Measurements from ENCODE around the gene AMPH.
"Not testable (repeated sequence)": the region's sequence is repeated elsewhere in the genome, so short reads cannot be mapped to it uniquely, and the experiment has no call there.

Gene AMPH

DNA sequence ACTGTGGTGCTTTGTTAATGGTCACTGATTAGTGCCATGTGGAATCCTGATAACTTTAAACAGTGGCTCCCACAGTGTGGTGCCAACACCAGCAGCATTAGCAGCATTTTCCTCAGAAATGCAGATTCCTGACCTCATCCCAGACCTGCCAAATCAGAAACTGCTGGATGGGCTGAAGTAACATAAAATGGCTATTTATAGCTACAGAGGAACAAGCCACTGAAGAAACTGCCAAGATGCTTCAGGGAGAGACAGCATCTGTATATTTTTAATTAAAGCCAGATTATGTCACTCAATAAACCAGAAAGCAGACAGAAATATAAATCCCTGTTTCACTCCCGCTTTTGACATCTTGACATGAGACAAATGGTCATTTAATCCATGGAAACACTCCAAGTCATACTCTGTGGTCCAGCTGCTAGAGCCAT, 178.5 kb downstream of the AMPH start:
- DNase-seq: no peak

DNA sequence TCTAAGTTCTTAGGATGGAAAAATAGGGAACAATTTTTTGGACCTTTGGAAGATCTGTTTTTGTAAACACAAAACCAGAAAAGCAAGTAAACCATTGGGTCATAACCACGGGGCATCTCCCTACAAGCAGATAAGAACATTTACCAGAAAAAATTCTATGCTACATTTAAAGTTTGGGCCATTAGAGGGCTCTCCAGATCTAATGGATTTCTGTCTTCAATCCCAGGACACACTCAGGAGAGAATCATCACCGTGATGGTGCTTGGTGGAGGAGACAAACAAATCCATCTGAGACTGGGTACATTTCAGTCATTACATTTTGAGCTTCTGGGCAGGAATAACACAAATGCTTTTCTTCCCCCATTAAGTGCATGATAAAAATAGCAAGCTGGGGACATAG, 179.3 kb downstream of the AMPH start:
- peak; percentile 4 for DNase-seq

DNA sequence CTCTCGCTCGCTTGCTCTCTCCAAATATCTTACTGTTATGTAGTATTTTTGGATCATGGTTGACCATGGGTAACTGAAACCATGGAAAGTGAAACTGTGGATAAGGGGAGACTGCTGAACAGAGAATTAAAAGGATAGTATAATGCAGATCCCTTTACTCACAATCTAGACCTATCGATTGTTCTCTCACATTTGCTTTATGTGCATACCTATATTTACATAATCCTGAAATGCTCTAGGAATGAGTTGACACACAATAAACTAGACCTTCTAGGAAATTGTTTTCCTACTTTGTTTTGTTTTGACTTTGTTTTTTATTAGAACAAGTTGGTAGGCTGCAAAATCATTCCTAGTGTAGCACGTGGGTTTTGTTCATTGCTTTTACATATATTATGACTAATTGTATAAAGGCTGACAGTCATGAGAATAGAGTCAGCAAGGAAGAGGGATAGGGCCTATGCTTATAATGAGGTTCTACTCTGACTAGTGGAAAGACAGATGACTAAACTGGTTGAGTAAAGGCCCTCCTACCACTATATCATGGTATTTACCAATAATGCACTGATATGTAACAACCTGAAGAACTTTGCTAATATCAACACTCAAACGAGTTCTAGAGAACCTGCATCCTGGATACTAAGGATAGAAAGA, 182.5 kb downstream of the AMPH start:
- no peak for DNase-seq

DNA sequence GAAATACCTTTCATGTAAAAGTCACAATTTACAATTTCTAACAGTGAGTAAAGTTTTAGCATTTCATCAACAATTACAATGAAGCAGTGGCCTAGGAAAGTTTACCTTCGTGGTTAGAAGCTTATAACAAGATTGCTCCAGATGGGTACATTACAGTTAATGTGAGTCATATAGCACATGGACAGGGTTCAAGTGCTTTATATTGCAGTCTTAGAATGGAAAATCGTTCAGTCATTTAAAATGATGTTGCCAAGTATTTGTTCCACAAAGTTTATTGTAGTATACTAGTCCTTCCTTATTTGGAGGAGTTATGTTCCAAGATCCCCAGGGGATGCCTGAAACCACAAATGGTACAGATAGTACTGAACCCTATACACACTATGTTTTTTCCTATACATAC, 183.1 kb downstream of the AMPH start:
- DNase-seq: no peak

DNA sequence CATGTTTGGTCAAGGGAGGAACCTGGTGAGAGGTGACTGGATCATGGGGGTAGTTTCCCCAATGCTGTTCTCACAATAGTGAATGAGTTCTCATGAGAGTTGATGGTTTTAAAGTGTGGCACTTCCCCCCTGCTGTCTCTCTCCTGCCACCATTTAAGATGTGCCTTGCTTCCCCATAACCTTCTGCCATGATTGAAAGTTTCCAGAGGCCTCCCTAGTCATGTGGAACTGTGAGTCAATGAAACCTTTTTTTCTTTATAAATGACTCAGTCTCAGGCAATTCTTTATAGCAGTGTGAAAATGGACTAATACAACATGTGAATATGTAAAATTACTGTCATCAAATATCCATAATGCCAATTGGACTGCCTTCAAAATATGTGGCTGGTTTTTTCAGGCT, 192.2 kb downstream of the AMPH start:
- no peak for DNase-seq

DNA sequence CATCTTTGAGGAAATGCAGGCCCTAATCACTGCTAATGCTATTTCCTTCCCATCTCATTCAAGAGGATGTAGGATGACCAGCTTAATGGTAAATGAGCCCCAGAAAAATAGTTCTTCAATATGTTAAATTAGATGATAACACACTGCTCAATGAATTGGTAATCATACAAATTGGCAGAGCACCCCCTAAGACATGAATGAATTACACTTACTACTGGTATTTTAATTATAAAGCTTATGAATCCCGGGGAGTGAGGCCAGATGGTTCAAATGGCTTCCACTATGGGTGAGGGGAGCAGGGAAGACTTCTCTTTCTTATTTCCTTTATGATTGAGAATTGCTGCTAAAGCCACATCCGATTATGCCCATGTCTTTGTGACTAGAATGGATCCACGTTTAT, 198.5 kb downstream of the AMPH start:
- DNase-seq: no peak

DNA sequence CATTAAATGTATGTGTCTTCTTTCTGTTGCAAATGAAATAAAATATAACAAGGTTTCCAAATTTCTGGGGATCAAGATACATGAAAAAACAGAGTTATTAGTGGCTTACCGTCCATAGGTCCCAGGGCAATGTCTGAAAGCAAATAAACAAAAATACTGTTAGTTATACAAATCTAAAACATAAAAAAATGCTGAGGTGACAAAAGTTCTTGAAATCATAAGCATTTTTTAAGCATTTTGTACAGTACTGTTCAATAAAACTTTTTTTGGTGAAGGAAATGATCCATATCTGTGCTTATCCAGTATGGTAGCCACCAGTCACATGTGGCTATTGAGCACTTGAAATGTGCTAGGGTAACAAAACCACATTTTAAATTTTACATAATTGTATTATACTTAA, 199.1 kb downstream of the AMPH start:
- no peak for DNase-seq

DNA sequence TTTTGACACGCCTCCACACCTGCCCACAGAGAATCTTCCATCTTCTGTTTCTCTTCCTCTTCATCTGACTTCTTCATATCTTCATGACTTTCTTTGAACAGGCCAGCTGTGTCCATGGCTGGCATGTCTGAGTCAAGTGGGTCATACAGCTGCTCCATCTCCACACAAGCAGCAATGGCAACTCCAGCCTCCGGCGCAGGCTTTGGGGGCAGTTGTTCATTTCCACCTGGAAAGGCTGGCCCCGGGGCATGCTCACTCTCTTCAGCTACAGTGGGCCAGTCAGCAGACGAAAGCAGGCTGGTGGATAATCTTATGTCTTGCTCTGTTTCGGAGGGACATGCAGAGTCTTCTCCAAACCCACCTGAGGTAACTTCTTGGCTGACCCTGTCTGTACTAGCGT, 202.1 kb downstream of the AMPH start:
- DNase-seq: no peak

DNA sequence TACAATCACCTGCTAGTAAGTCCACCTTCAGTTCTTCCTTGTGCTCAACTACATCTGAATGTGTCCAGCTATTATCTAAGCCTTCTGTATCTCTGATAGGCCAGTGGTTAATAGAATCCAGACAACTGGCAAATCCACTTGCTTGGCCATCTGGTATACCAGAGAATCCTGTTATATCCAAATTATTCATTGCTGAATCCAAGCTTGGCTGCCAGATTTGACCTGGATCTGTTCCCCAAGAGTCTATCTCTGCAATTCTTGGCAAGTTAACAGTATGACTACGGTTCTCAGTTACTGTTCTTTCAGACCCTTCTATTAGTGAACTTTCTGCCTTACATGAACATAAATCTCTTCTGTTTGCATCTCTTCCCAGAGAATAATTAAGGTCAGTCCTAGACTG, 203.1 kb downstream of the AMPH start:
- DNase-seq: no peak

DNA sequence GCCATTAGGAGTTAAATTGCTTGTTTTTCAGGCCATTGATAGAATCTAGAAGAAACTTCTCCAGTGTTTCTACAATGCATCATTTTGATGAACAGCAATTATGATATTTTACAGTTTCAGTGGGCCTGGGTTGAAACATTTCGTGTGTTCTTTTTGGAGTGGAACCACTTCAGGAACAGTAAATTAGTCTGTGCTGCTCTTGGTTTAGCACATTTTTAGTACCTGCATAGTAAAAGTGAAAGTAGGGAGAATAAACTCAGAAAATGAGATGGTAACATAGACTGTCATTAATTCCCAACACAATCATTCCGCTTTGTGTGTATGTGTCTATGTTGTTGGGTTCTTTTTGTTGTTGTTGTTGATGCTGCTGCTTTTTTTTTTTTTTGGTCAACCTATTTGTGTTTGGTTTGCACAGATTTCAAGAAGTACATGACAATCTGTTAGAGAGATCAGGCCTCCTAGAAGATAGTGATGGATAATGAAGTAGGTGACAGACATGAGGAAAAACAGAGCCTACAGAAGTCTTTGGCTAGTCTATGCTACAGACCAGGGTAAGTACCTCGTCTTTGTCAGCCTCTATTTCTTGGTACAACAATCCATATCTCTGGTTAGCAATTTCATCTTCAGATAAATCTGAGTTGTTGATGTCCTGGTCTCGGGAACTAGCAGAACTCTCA, 203.8 kb downstream of the AMPH start:
- no peak for DNase-seq

DNA sequence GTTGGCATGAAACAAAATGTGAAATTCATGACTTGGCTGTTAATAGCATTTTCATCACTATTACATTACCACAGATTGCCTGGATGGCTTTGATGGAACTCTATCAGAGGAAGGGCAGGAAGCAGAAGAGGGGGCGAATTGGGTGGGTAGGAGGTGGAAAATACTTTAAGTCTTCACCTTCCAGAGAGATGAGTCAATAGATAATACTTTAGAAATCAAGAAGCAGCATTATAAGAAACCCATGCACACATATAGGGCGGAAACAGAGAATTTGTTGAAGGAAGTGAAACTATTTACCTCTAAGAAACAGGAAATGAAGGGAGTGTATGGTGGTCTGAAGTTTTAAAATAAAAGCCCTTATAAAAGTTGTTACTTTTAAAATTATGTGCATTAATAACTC, 205.7 kb downstream of the AMPH start:
- no peak for DNase-seq

DNA sequence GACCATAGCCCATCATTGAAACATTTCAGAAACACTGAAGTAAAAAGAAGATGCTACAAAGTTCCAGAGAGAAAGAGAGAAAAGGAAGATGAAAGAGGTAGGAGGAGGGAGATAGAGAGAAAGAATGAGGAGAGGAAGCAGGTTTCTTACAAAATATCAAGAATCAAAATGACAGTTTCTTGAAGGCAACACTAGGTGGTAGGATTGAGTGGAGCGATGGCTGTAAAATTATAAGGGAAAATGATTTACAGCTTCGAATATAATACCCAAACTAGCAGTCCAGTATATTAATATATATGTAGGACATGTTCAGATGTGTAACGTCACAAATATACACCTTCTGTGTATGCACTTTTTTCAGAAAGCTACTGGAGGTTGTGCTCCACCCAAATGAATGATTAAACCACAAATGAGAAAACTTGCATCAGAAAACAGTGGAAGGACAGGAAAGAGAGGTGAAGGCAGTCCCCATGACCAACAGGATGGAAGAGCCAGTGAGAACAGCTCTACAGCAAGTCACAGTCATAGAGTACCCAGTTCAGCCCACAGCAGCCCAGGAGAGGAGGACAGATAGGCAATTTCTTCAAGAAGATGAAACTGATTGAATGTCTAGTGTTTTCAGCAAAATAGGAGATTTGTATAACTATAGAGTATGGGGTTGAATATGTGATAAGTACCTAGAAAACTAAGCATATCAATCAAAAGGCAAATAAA, 206.3 kb downstream of the AMPH start:
- DNase-seq: no peak

DNA sequence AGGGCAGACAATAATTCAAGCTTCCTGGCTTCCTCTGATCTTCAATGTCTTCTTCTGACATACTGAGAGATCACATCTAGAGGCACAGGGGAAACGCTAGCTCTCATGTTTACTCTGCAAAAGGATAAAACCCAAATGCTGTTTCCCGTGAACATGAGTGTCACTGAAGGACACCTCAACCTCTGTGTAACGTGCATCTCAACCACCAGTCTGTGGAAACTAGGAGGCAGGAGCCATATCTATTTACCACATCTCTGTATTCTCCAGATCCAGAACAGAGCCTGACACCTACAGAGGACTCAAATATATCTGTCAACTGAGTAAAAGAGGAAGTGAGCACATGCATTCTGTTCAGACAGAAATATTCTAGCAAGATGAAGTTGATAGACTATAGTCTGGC, 217.4 kb downstream of the AMPH start:
- DNase-seq: no peak

DNA sequence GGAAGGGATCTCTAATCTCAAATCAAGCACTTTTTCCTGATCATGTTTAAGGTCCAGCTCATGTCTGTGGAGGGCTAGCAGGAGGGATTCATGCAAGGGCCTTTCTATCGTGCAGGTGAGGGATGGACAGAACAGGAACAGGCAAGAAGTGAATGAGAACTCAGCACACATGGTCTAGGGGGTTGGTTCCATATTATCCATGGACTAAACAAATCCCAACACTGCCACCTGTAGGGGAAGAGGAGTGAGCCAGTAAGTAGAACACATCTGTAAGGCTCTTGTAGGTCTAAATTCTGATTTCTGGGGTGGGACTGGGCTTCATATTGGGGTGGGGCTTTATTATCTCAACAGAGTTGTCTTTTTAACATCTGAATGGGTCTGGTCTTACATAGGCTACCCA, 219.8 kb downstream of the AMPH start:
- peak; percentile 2 for DNase-seq

DNA sequence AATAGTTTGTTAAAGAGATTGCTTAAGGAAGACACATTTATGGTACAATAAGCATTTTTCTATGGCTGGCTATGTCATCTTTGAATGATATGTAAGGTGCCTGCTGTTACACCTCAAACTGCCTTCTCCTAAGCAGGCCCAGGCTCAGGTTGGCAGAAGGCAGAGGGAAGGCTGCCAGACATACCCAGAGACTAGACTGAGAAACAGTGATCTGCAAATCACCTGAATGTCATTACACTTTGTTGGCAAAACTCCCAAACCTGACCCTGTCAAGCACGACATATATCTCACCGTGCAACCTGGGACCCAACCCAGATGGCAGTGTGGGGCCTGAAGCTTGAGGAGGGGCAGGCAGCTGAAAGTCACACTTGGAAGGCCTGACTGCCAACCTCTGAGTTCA, 221.1 kb downstream of the AMPH start:
- no peak for DNase-seq

DNA sequence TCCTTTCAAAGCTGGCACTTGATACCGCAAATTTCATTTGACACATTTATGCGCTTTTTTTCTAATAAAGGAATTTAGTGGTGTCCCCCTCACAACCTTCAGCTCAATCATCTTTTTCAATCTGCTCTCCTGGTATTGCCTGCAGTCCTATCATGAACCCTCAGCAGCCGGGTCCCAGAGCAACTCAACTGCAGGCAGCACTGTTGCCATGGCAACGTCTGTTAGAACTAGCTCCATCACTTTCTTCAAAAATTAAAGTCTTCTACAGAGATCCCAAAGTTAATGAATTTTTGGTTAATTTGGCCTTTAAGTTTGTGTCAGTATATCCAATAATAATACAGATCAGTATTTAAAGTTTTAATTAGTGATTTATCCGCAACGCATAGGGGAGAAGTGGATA, 221.6 kb downstream of the AMPH start:
- no peak for DNase-seq

DNA sequence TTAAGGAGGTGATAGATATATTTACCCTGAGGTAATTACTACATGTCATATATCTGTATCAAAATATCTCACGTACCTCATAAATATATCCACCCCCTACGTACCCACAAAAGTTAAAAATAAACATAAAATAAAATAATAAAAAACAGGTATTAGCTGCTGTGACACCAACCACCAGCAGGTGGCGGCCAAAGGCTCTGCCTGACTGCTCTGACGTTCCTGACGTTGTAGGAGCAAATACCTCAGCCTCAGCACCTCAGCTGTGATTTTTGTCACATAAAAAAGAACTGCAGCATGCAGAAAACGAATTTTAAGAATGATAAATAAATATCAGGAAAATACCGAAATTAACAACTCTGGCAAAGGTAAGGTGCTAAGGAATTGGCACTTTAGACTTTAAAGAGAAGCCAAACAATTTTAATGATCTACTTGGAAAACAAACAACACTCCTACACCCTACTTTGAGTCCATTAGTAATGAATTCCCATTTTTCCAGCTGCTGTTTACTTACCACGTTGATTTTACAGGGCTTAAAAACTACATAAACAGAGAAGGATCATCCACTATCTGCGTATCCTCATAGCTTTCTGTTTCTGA, 232.3 kb downstream of the AMPH start:
- DNase-seq: peak; percentile 40

DNA sequence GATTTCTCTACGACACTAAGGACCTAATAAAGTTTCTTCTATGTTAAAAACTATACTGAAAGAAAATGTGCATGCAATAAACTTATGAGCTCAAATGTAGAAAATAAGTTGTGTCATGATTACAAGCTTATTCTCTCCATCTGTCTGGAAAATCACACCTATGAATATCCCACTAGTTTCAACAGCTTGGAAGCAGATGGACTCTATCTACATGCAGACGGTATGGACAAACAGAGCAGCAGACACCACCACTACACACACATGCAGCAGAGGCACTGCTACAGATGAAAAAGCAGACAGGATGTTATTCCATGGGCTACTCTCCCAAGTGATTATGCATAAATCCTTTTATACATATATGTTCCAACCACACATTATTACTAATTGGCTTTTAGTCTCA, 234.3 kb downstream of the AMPH start:
- DNase-seq: no peak

DNA sequence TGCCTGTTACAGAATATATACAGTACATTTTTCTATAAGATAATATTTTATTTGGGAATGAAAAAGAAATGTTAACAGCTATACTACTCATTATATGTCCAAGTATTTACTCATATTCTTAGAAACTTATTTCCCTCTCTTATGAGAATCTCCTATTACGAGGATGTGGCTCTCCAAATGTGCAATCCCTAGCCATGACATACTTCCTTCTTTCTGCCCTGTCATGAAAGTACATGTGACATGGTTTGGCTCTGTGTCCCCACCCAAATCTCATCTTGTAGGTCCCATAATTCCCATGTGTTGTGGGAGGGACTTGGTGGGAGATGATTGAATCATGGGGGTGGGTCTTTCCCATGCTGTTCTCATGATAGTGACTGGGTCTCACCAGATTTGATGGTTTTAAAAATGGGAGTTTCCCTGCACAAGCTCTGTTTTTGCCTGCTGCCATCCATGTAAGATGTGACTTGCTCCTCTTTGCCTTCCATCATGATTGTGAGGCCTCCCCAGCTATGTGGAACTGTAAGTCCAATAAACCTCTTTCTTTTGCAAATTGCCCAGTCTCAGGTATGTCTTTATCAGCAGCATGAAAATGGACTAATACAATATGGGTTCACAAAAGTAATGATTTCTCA, 235.1 kb downstream of the AMPH start:
- DNase-seq: not testable (repeated sequence)

DNA sequence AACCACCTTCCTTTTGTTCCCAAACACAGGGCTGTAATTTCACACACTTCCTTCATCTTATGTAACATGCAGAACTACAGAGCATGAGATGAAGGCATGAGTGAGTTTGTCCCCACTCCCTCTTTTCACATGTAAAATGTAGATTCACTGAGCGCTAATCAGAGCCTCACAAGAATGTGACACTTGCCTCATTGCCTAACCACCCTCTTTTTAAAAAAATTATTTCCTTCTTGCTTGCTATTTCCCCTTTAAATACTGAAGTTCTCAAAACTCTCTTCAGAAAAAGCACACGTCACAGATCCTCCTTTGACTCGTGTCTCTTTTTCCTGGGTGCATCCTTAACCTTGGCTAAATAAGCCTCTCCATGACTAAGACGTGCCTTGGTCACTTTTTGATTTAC, 236.5 kb downstream of the AMPH start:
- DNase-seq: no peak

DNA sequence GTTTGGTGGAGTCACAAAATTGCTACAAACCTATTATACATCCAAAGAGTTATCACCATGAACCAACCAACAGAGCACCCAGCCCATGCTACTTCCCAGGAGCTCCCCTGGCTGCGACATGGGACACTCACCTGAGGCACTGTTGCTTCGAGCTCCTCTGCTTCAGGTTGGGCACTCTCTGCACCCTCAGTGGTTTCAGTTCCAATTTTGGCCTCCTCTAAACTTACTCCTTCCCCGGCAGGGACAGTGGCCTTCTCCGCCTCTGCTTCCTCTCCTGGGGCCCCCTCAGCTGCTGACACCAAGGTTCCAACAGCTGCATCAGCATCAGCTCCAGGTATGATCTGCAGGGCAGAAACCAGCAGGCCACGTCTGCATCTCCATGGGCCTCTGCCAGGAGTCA, 237.3 kb downstream of the AMPH start:
- DNase-seq: no peak

DNA sequence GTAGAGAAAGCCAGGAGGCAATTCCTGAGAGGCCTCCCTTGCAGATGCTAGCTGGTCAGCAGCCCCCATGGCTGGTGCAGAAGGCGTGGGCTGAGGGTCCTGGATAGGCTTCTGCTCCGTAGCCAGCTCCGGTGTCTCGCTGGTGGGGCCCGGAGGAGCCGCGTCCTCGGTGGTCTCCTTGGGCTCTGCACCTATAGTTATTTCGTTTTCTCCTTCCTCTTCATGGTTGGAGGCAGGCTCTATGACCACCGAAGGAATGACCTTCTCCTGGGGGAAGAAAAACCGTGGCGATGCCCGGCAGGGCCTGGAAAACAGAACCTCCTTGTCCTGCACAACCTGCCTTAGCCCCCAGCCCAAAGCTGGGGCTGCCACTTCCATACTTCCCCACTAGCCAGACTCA, 239.4 kb downstream of the AMPH start:
- DNase-seq: no peak

DNA sequence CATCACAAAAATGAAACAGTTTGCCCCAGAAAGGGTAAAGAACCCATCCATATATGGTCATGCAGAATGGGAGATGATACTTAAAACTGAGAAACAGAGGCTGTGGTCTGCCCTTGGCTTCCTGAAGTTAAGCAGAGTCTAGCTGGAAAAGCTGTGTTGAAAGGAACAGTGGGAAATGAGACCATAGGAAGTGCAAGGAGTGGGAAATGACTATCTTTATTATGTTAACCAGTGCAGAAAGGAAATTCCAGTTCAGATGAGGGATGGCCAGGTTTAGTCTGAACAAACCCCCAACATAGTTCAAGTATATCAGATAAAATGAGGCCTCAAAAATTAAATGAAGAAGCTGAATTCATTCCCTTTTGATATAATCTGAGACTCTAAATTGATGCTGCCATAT, 245.5 kb downstream of the AMPH start:
- DNase-seq: no peak

DNA sequence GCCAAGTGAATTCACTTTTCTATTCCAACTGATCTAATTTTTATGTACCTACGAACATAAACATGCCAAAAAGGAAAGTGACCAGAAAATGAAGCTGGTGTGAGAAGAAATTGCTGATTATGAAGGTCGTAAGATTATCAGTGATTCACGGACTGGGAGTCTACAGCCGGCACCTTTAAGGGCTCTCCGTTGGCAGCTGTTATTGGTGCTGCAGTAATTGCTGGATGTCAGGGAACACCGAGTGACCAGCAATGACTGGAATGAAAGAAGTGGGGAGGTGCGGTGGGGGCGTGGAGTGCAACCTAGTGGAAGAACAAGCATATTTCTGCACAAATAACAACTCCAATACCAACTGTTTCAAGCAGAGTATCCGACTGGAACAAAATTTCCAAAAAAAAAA, 247.9 kb downstream of the AMPH start:
- DNase-seq: no peak

Data from NCI-H510A treated with DMSO at 0.1 percent for 48 hours (cell line).